ENCODE data around the gene CYTIP. TPM values are rescaled to one million over a fixed set of nuclear protein-coding genes. Genes with fewer than 3 reads are reported as not detected.

Gene CYTIP
- total RNA-seq, 4 donors from 2014 or later = 0.26 to 5.5 (median 2.6) TPM; not detected in 1

DNA sequence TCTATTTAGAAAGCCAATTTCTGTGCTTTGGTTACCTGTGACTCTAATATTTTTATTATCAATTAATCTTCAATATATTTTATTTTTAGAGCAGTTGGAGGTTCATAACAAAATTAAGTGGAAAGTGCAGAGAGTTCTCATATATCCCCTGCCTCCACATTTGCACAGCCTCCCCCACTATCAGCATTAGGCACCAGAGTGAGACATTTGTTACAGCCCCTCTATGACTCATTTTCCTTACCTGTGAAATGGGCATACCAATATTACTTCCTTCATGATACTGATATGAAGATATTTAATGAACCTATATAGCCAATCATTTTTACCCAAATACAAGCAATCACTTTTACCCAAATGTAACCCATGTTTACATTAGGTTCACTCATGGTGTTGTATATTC lies 34.0 kb upstream of the CYTIP start:
- DNase-seq = no peak

DNA sequence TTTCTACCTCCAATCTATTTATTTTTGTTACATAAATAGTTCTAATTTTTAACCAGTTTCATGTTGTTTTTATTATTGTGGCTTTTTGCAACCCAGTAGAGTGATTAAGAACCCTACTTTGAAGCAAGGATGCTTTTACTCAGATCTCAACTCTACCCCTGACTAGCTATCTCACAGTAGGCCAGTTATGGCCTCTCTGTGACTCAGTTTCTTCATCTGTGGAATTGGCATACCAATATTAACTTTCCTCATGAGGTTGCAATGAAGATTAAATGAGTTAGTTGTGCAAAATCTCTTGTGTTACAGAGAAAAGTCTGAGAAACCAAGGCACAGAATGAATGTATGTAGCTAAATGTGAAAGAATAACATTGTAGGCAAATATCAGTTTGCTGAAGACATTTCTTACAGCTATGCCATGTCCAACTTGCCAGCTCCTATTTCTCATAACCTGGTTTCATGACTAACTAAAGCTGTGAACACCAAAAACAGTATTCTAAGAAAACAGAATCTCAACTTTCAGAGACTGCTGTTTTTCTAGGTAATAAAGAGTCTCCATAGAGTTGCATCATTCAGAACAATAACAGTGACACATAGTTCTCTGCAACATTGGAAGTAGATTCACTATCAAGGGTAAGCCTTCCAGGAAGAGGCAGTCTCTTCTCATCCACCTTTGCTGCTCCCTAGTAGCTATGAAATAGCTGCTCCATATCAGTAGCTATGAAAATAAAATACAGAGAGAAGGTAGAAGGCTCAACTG lies 33.2 kb upstream of the CYTIP start:
- DNase-seq = no peak
- no peak overlapping the region for H3K27ac ChIP-seq
- intact Hi-C loops (cut with DNase I; ENCODE audit: low total_unique reads) = no loop called here
- no peak overlapping the region for H3K4me3 ChIP-seq
- no peaks in the 10 kb centered on the region for H3K4me1 ChIP-seq
- H3K36me3 ChIP-seq = no peaks in the 10 kb centered on the region
- no peaks in the 10 kb centered on the region for H3K27me3 ChIP-seq
- no peaks in the 10 kb centered on the region for H3K9me3 ChIP-seq
- TF ChIP-seq, protein P1, sequence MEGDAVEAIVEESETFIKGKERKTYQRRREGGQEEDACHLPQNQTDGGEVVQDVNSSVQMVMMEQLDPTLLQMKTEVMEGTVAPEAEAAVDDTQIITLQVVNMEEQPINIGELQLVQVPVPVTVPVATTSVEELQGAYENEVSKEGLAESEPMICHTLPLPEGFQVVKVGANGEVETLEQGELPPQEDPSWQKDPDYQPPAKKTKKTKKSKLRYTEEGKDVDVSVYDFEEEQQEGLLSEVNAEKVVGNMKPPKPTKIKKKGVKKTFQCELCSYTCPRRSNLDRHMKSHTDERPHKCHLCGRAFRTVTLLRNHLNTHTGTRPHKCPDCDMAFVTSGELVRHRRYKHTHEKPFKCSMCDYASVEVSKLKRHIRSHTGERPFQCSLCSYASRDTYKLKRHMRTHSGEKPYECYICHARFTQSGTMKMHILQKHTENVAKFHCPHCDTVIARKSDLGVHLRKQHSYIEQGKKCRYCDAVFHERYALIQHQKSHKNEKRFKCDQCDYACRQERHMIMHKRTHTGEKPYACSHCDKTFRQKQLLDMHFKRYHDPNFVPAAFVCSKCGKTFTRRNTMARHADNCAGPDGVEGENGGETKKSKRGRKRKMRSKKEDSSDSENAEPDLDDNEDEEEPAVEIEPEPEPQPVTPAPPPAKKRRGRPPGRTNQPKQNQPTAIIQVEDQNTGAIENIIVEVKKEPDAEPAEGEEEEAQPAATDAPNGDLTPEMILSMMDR (IDR thresholded peaks at IDR 0.05) = no peak
- TF ChIP-seq POLR2A (IDR thresholded peaks at IDR 0.05) = no peak

More for the DNA sequence above, 34.0 kb upstream of the CYTIP start:
- no peak overlapping the region for H3K4me3 ChIP-seq
- intact Hi-C loops (cut with DNase I; ENCODE audit: low total_unique reads) = no loop called here
- no peak overlapping the region for H3K27ac ChIP-seq
- H3K27me3 ChIP-seq = no peaks in the 10 kb centered on the region
- H3K9me3 ChIP-seq = no peaks in the 10 kb centered on the region
- no peaks in the 10 kb centered on the region for H3K36me3 ChIP-seq
- no peak for TF ChIP-seq POLR2A (IDR thresholded peaks at IDR 0.05)
- TF ChIP-seq, protein P1 (IDR thresholded peaks at IDR 0.05) = no peak
- no peaks in the 10 kb centered on the region for H3K4me1 ChIP-seq

DNA sequence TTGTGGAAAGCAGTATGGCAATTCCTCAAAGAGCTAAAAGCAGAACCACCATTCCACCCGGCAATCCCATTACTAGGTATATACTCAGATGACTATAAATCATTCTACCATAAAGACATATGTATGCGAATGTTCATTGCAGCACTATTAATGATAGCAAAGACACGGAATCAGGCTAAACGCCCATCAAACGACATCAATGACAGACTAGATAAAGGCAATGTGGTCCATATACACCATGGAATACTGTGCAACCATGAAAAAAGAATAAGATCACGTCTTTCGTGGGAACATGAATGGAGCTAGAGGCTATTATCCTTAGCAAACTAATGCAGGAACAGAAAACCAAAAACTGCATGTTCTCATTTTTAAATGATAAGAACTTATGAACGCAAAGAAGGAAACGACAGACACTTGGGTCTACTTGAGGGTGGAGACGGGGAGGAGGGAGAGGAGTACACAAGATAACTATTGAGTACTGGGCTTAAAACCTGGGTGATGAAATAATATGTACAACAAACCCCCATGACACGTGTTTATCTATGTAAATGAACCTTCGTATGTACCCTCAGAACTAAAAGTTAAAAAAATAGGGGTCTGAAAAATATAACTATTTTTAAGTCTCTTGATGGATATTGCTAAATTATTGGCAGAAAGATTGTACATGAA lies 32.0 kb upstream of the CYTIP start:
- Histone ChIP-seq H3K27ac (no peak overlapping the region), H3K9me3 (no peaks in the 10 kb centered on the region), H3K36me3 (no peaks in the 10 kb centered on the region), H3K4me3 (no peak overlapping the region), H3K27me3 (no peaks in the 10 kb centered on the region), H3K4me1 (no peaks in the 10 kb centered on the region)
- intact Hi-C loops (cut with DNase I; ENCODE audit: low total_unique reads) = no loop called here
- no peak for DNase-seq
- TF ChIP-seq POLR2A (IDR thresholded peaks at IDR 0.05) = no peak

DNA sequence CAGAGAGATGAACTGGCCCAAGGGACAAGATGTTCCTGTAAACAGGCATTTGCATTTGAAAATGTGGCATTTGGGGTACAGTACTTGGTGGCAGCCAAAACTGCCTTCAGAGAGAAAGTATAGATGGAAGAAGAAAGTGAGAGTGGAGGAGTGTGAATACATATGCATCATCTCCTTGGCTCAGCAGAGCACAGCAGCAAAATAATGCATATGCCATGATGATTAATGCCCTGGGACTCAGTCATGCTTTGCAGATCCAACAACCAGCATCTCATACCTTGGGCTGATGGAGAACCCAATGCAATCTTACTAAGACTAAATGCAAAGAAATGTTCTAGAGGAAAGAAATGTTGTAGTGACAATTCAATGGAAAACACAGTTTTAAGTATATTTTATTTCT lies 29.7 kb upstream of the CYTIP start:
- Histone ChIP-seq H3K9me3 (no peaks in the 10 kb centered on the region), H3K36me3 (no peaks in the 10 kb centered on the region), H3K4me1 (no peaks in the 10 kb centered on the region), H3K27me3 (no peaks in the 10 kb centered on the region), H3K4me3 (no peak overlapping the region), H3K27ac (no peak overlapping the region)
- intact Hi-C loops (cut with DNase I; ENCODE audit: low total_unique reads) = no loop called here
- TF ChIP-seq POLR2A (IDR thresholded peaks at IDR 0.05) = no peak
- DNase-seq = no peak

DNA sequence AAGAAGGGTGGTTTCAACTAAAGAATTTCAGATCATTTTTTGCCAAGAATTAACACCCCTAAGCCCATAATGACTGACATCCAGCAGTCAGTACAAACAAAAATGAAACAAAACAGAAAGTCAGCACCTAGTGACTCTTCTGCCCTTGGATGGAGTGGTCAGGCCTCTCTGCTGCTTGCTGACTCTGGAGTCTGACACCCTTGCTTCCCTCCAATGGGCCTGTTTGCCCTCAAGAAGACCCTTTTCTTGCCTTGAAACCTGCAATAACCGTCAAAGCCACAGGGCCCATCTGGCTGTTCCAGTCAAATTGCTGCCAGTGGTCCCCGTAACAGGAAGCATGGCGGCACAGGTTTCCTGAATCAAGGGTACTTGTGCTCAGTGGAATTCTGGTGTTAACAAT lies 27.2 kb upstream of the CYTIP start:
- no peak for TF ChIP-seq POLR2A (IDR thresholded peaks at IDR 0.05)
- TF ChIP-seq, protein P1 (IDR thresholded peaks at IDR 0.05) = no peak
- Histone ChIP-seq H3K4me3 (no peak overlapping the region), H3K27ac (no peak overlapping the region), H3K9me3 (no peaks in the 10 kb centered on the region), H3K36me3 (no peaks in the 10 kb centered on the region), H3K27me3 (no peaks in the 10 kb centered on the region), H3K4me1 (no peaks in the 10 kb centered on the region)
- DNase-seq = no peak
- intact Hi-C loops (cut with DNase I; ENCODE audit: low total_unique reads) = no loop called here

DNA sequence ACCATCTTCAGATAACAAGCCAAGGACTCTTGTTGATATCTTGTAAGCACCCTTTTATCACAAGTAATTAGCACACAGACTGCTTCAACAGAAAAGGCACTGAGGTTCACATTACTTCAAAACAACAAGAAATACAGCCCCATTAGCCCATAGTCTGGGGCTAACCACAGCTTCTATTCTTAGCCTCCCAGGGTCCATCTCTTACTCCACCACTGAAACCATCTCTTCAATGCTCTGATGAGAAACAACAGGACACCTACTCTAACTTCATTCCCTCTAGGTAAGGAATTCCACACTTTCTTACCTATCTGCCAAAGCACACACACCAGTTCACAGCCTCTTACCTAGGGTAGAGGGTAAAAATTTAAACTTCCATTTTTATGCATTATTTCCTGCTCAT lies 26.4 kb upstream of the CYTIP start:
- Histone ChIP-seq H3K4me1 (no peaks in the 10 kb centered on the region), H3K4me3 (no peak overlapping the region)
- TF ChIP-seq, protein P1 (IDR thresholded peaks at IDR 0.05) = no peak
- TF ChIP-seq POLR2A (IDR thresholded peaks at IDR 0.05) = no peak

More for the DNA sequence above, 26.4 kb upstream of the CYTIP start:
- Histone ChIP-seq H3K27me3 (no peaks in the 10 kb centered on the region), H3K9me3 (no peaks in the 10 kb centered on the region), H3K36me3 (no peaks in the 10 kb centered on the region), H3K27ac (no peak overlapping the region)
- DNase-seq = no peak
- intact Hi-C loops (cut with DNase I; ENCODE audit: low total_unique reads) = no loop called here
